Activated CD8-positive, alpha-beta memory T cell treated with anti-CD3 and anti-CD28 coated beads, Interleukin-2, amount 10 ng/mL, durations not matched to agents 7 days and 5 days (primary cell): Measurements from ENCODE around the gene TNS1. TPM values are rescaled to one million over a fixed set of nuclear protein-coding genes. Genes with fewer than 3 reads are reported as not detected.

ENCODE experiments used
- ATAC-seq: fragments of 150-1000 bp; cut with Tn5 transposase; one replicate; pipeline ENCODE4 v1.10.0; 2021; ENCODE audit warnings: moderate library complexity
- CTCF ChIA-PET: fragments of 350-600 bp; sonication (Branson Sonifier 250); formaldehyde crosslinking; loops from one replicate; lab custom pipeline; 2021; ENCODE audit warnings: antibody characterized with exemption; lab: Charles Lee
- DNase-seq: peaks from one replicate; pipeline ENCODE4 v3.0.0-alpha.2; 2020
- H3K27ac Mint-ChIP-seq: one replicate; pipeline ENCODE4 v1.8.0; 2021; ENCODE audit warnings: mild to moderate bottlenecking, mixed read lengths
- H3K27me3 Mint-ChIP-seq: one replicate; pipeline ENCODE4 v1.8.0; 2021; ENCODE audit warnings: mixed read lengths
- H3K36me3 Mint-ChIP-seq: one replicate; pipeline ENCODE4 v1.8.0; 2021; ENCODE audit warnings: mild to moderate bottlenecking, mixed read lengths
- H3K4me1 Mint-ChIP-seq: one replicate; pipeline ENCODE4 v1.8.0; 2021; ENCODE audit warnings: mixed read lengths
- H3K4me3 Mint-ChIP-seq: one replicate; pipeline ENCODE4 v1.8.0; 2021; ENCODE audit warnings: mild to moderate bottlenecking, moderate library complexity, mixed read lengths
- H3K9me3 Mint-ChIP-seq: one replicate; pipeline ENCODE4 v1.8.0; 2022; ENCODE audit warnings: low read depth, mixed read lengths
- total RNA-seq, 2 experiments: library from RNA; stranded (reverse); gene quantifications; one replicate each; pipeline ENCODE4 v1.2.3, GENCODE V29; 2021

TNS1 gene
- total RNA-seq, 2 experiments from 2014 or later, result 1.4 to 4.4 TPM

DNA sequence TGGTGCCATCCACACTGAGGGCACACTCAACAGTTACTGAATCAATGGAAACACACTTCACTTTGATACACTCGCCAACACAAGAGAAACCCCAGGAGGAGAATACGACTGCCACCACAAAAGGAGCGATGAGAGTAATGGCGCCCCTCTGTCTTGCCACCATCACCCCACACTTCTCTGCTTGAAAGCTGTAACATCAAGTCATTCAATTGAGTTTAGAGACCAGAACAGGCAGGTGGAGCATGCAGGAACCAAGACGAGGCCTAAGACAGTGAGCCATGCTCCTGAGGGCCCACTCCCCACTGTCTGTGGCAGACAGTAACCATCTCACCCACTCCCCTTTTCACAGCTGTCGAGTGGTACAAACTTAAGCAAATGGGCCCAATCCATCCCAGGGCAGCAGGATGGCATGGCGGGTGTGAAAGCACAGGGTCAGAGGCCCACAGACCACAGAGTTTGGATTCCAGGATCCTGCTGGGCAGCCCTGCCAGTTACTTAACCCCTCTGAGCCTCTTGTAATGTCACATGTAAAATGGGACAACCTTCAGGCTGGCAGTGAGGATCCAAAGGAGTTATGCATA lies 101.9 kb downstream of the TNS1 start:
- DNase-seq (no peak), ATAC-seq (no peak)
- Mint-ChIP-seq H3K4me1 (peaks cover 21% of the 10 kb centered on the region), H3K27ac (no peak overlapping the region), H3K27me3 (peaks cover 17% of the 10 kb centered on the region), H3K36me3 (no peaks in the 10 kb centered on the region), H3K4me3 (no peak overlapping the region), H3K9me3 (no peaks in the 10 kb centered on the region)
- CTCF ChIA-PET, result interaction anchor here (1.0 to 1.2 kb wide), 2 partner anchors 114 to 116 kb away, joined by 3 read pairs; no protein-coding TSS in a partner anchor

DNA sequence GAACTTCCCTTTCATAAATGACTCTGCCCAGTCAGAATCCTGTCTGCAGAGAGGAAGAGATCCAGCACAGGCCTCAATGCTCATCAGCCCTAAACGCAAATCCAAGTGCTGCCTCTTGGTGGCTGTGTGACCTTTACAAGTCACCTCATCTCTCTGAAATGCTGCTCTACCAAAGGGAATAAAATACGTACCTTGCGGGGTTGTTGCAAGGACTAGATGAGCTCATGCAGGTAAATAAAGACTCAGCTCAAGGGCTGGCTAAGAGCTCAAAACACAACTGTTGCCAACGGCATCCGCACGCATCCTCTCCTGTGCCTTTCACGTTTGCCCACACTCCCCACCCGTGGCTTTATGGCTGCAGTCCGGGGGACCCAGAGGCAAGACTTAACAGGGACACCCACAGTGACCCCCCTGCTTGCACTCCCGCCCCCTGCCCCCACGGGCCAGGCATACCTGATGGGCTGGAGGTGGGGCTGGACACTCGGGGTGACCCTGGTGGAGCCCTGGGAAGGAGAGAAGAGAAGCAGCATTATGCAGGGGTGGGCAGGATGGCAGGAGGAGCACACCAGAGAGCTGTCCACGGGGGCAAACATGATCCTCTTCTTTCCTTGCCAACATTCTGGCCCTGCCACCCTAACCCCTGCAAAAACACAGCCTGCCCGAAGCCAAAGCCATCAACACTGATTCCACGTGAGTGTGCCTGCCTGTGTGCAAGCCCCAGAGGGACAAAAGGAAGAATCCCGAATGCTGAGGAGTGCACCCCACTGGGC lies 102.6 kb downstream of the TNS1 start:
- peaks cover 16% of the 10 kb centered on the region for H3K4me1 Mint-ChIP-seq
- H3K27ac Mint-ChIP-seq, result no peak overlapping the region
- H3K9me3 Mint-ChIP-seq, result no peaks in the 10 kb centered on the region
- ATAC-seq (no peak), DNase-seq (no peak)
- H3K36me3 Mint-ChIP-seq, result no peaks in the 10 kb centered on the region
- no peak overlapping the region for H3K4me3 Mint-ChIP-seq
- CTCF ChIA-PET, result interaction anchor here (1.0 to 1.9 kb wide), 2 partner anchors 111 to 115 kb away, joined by 3 to 5 read pairs; no protein-coding TSS in a partner anchor
- H3K27me3 Mint-ChIP-seq, result peaks cover 12% of the 10 kb centered on the region

DNA sequence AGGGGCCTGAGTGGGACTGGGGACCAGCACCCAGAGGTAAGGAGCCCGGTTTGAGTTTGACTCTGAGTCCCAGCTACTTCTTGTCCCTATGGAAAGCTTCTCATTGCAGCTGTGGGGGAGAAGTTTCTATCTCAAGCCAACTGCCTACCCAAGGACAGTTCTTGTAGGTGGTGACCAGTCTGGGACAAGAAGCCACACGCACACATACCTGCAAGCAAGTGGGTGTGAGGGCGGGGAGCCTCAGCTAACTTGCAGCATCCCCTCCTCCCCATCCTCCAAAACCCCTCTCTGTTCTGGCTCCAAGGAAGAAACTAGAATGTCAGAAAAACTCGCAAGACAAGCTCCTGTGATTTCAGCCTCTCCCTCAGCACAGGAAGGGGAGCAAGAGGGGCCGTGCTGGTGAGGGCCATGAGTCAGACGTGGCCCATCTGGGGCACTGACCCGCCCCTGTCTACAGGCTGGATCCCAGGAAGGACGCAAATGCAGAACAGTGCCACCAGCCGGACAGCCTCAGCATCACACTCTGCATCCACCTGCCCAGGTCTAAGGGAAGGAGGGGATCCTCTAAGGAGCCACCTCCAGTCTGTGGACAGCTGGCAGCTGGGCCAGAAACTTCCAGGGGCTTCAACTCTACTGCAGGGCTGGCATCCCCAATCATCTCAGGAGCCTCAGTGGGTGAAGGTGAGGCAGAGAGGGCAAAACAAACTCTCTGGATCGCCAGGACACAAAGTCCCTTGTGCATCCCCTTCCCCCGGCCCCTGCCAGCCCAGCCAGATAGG lies 103.4 kb downstream of the TNS1 start:
- Mint-ChIP-seq H3K4me3 (no peak overlapping the region), H3K36me3 (no peaks in the 10 kb centered on the region), H3K4me1 (peaks cover 16% of the 10 kb centered on the region), H3K27ac (no peak overlapping the region), H3K27me3 (peaks cover 6% of the 10 kb centered on the region), H3K9me3 (no peaks in the 10 kb centered on the region)
- ATAC-seq (no peak), DNase-seq (no peak)
- CTCF ChIA-PET, result interaction anchor here (0.5 to 1.9 kb wide), 2 partner anchors 110 to 135 kb away, joined by 3 to 5 read pairs; no protein-coding TSS in a partner anchor

DNA sequence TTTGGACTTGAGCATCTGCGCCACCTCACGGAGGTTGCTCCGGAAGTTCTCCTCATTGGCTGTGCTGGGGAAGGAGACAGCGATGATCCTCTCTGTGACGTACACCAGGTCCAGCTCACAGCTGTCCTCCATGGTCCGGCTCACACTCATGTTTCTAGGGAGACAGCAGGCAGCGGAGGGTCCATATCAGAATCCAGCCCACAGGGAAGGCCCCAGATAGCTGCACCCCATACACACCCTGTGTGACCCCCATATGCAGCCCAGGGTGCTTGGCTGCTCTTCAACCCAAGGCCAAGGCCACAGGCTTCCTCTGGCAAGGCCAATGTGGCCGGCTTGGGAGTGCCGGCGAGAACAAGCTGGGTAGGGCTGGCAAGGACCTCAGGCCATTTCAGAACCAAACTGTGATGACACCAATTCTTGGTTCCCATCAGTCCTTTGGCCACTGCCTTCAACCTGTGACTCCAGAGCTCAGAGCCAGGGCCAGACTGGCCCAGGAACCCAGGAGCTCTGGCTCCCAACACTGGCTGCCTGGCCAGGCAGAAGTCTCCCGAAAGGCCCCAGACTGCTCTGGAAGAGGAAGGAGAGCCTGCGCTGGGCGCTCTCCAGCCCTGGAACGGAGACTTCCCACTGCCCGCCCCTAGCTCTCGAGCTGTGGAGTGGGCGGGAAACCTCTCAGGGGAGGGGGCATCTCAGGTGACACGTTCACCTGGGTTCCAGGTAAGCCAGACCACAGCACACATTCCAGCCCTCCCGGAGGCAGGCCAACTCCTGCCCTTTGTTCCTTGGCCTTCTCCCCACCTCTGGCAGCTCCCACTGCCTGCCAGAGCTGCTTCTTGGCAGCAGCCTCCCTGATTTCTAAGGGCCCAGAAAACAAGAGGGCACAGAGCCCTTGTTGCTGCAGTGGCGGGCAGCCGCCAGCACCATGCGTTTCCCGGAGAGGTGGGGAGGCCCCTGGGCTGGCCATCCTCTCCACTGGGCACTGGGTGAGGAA lies 104.7 kb downstream of the TNS1 start:
- Mint-ChIP-seq H3K36me3 (no peaks in the 10 kb centered on the region), H3K4me1 (peaks cover 11% of the 10 kb centered on the region), H3K27me3 (no peaks in the 10 kb centered on the region), H3K4me3 (no peak overlapping the region), H3K27ac (no peak overlapping the region), H3K9me3 (no peaks in the 10 kb centered on the region)
- no peak for ATAC-seq
- no peak for DNase-seq
- CTCF ChIA-PET, result interaction anchor here (0.8 to 1.9 kb wide), 3 partner anchors 11 to 109 kb away, joined by 3 to 7 read pairs (median 5); no protein-coding TSS in a partner anchor

- Mint-ChIP-seq H3K36me3 (no peaks in the 10 kb centered on the region), H3K27ac (no peak overlapping the region), H3K4me1 (peaks cover 2% of the 10 kb centered on the region), H3K9me3 (no peaks in the 10 kb centered on the region), H3K4me3 (no peak overlapping the region), H3K27me3 (no peaks in the 10 kb centered on the region)
- CTCF ChIA-PET, result interaction anchor here (0.9 to 1.6 kb wide), 2 partner anchors 10 kb away, joined by 3 to 7 read pairs; no protein-coding TSS in a partner anchor
- DNase-seq (no peak), ATAC-seq (no peak)
Measured at GRCh38 chr2:217897091-217897715, 105.6 kb downstream of the TNS1 start.

DNA sequence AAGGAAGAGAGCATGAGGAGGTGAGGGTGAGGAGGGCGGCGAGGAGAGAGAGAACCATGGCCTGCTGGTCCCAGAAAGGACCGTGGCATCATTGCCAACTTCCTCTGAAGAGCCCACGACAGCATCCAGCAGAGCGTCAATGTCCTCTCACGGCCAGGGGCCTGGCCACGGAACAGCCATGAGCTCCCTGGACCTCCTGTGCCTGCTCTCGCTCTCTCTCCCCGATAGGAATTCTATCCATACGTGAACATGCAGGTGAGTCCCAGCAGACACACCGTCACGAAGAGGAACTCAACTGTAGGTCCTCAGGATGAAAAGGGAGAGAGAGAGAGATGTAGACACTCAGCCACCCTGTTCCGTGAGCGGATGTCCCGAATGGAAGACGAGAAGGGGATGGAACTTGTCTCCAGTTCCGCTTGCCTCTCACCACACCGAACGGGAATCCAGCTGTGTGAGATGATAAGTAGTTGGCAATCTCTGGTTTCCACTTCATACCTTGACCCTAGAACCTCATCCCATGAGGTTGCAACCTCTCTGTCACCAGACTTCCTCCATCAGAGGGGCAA lies 107.6 kb downstream of the TNS1 start:
- no peaks in the 10 kb centered on the region for H3K4me1 Mint-ChIP-seq

DNA sequence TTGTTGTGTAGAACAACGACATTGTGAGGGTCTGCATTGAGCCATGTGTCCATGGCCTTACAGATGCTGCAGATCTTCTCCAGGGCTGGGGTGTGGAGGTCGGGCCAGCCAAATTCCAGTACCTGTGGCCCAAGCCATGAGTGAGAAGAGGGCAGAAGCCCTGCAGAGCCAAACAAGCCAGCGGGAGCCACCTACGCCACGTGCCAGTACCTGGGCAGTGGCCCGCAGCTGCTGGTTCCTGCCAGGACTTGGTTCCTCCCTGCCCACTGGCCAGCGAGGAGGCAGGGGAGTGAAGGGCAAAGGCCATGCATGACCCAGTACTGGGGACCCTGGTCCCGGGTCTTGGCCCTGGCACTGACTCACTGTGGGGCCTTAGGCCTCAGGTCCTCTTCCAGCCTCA lies 109.4 kb downstream of the TNS1 start:
- CTCF ChIA-PET, result interaction anchor here (1.1 kb wide), 1 partner anchor 91 kb away, joined by 3 read pairs; no protein-coding TSS in a partner anchor
- Mint-ChIP-seq H3K36me3 (no peaks in the 10 kb centered on the region), H3K9me3 (no peaks in the 10 kb centered on the region), H3K27me3 (no peaks in the 10 kb centered on the region), H3K4me1 (no peaks in the 10 kb centered on the region), H3K27ac (no peak overlapping the region), H3K4me3 (no peak overlapping the region)
- DNase-seq (no peak), ATAC-seq (no peak)

More for the DNA sequence above, 107.6 kb downstream of the TNS1 start:
- no peak overlapping the region for H3K27ac Mint-ChIP-seq
- H3K9me3 Mint-ChIP-seq, result no peaks in the 10 kb centered on the region
- ATAC-seq (no peak), DNase-seq (no peak)
- CTCF ChIA-PET, result no interaction called here
- H3K27me3 Mint-ChIP-seq, result no peaks in the 10 kb centered on the region
- no peak overlapping the region for H3K4me3 Mint-ChIP-seq
- no peaks in the 10 kb centered on the region for H3K36me3 Mint-ChIP-seq

- no peaks in the 10 kb centered on the region for H3K9me3 Mint-ChIP-seq
- no peak overlapping the region for H3K27ac Mint-ChIP-seq
- no peak for DNase-seq
- CTCF ChIA-PET, result interaction anchor here (8.6 kb wide), 1 partner anchor 102 kb away, joined by 85 read pairs; no protein-coding TSS in a partner anchor
- no peak for ATAC-seq
- H3K27me3 Mint-ChIP-seq, result no peaks in the 10 kb centered on the region
- H3K36me3 Mint-ChIP-seq, result no peaks in the 10 kb centered on the region
- H3K4me1 Mint-ChIP-seq, result no peaks in the 10 kb centered on the region
- no peak overlapping the region for H3K4me3 Mint-ChIP-seq
Measured at GRCh38 chr2:217892560-217892959, 110.2 kb downstream of the TNS1 start.

DNA sequence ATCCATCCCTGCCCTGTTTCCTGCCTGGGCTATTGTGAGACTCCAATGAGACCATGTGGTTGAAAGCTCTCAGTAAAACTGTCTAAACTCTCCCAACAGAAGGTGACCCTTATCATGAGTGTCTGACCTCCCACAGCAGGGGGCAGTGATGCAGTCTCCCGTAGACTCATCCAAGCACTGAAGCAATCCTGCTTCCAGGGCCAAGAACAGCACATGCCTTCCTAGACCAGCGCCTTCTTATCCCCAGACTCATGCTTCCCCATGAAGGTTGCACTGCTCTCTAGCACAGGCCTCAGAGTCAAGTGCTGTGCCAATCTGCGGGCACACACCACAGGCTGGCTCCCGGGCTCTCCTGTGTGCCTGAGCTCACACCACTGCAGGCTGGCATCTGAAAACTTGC lies 112.3 kb downstream of the TNS1 start:
- Mint-ChIP-seq H3K4me1 (peaks cover 2% of the 10 kb centered on the region), H3K27me3 (no peaks in the 10 kb centered on the region), H3K4me3 (no peak overlapping the region), H3K27ac (no peak overlapping the region), H3K9me3 (no peaks in the 10 kb centered on the region), H3K36me3 (no peaks in the 10 kb centered on the region)
- no peak for DNase-seq
- CTCF ChIA-PET, result interaction anchor here (1.1 to 8.6 kb wide), 3 partner anchors 100 to 108 kb away, joined by 4 to 85 read pairs (median 5); no protein-coding TSS in a partner anchor
- no peak for ATAC-seq

GRCh38 chr2:217889656-217890055 lies 113.1 kb downstream of the TNS1 start:
- Mint-ChIP-seq H3K27ac (no peak overlapping the region), H3K4me1 (peaks cover 2% of the 10 kb centered on the region), H3K4me3 (no peak overlapping the region), H3K36me3 (no peaks in the 10 kb centered on the region), H3K27me3 (no peaks in the 10 kb centered on the region), H3K9me3 (no peaks in the 10 kb centered on the region)
- no peak for DNase-seq
- no peak for ATAC-seq
- CTCF ChIA-PET, result interaction anchor here (1.1 to 8.6 kb wide), 3 partner anchors 99 to 107 kb away, joined by 4 to 85 read pairs (median 5); no protein-coding TSS in a partner anchor

- Mint-ChIP-seq H3K4me3 (no peak overlapping the region), H3K4me1 (peaks cover 2% of the 10 kb centered on the region), H3K9me3 (no peaks in the 10 kb centered on the region), H3K27ac (no peak overlapping the region), H3K36me3 (no peaks in the 10 kb centered on the region), H3K27me3 (no peaks in the 10 kb centered on the region)
- ATAC-seq, result no peak
- DNase-seq, result no peak
- CTCF ChIA-PET, result interaction anchor here (0.7 to 8.6 kb wide), 10 partner anchors 10 to 106 kb away, joined by 3 to 85 read pairs (median 4); no protein-coding TSS in a partner anchor
Measured at GRCh38 chr2:217887841-217888701, 114.7 kb downstream of the TNS1 start.
